IMR-90 (cell line): ENCODE measurements around the gene SYNE2. TPM values are rescaled to one million over a fixed set of nuclear protein-coding genes. Genes with fewer than 3 reads are reported as not detected.

Source experiments
- ATAC-seq: fragments of 200-7000 bp; cut with Tn5 transposase; 2 replicates; pipeline ENCODE4 v1.9.1; 2020; ENCODE audit warnings: low read depth, mild to moderate bottlenecking, moderate library complexity
- BruUV-seq: library from RNA; stranded (reverse); fragments of 400-500 nt; replicated peaks from 2 replicates; lab custom pipeline; 2021; lab: Mats Ljungman, UMichigan
- CTCF ChIA-PET: fragments of 300-600 bp; formaldehyde crosslinking; extraction: SDS; loops from one replicate; lab custom pipeline; 2021; ENCODE audit warnings: antibody characterized with exemption; lab: Yijun Ruan, JAX
- POLR2A ChIA-PET: fragments of 300-600 bp; sonication (Branson Sonifier 250); formaldehyde crosslinking; loops from one replicate; lab custom pipeline; 2022; ENCODE audit warnings: antibody characterized with exemption; ENCODE audit not compliant: unreplicated experiment; lab: Charles Lee
- DNase-seq: peaks from one replicate; pipeline ENCODE4 v3.0.0; 2013
- H2AFZ ChIP-seq: replicated peaks from 2 replicates; pipeline ENCODE3; 2013; ENCODE audit warnings: low read length, mild to moderate bottlenecking; ENCODE audit not compliant: poor library complexity
- H2AK5ac ChIP-seq: 2 replicates; pipeline ENCODE4 v1.6.1; 2013; ENCODE audit warnings: low read depth, low read length, inconsistent platforms
- H2AK9ac ChIP-seq: replicated peaks from 2 replicates; pipeline ENCODE3; 2013; ENCODE audit warnings: mild to moderate bottlenecking, low read depth, low read length, moderate library complexity; ENCODE audit not compliant: poor library complexity
- H2BK120ac ChIP-seq: 2 replicates; pipeline ENCODE4 v1.6.1; 2013; ENCODE audit warnings: low read depth, low read length, inconsistent platforms
- H2BK15ac ChIP-seq: 3 replicates; pipeline ENCODE4 v1.6.1; 2013; ENCODE audit warnings: low read depth, low read length, inconsistent platforms
- H2BK20ac ChIP-seq: 2 replicates; pipeline ENCODE4 v1.6.1; 2013; ENCODE audit warnings: low read depth, mild to moderate bottlenecking, inconsistent platforms, low read length, moderate library complexity
- H2BK5ac ChIP-seq: 2 replicates; pipeline ENCODE4 v1.6.1; 2013; ENCODE audit warnings: mild to moderate bottlenecking, low read depth, low read length, inconsistent platforms; ENCODE audit not compliant: poor library complexity, severe bottlenecking
- H3K14ac ChIP-seq: replicated peaks from 2 replicates; pipeline ENCODE4 v1.6.1; 2013; ENCODE audit warnings: low read depth, low read length, inconsistent platforms
- H3K18ac ChIP-seq: 2 replicates; pipeline ENCODE4 v1.6.1; 2013; ENCODE audit warnings: low read depth, low read length, control low read depth
- H3K23ac ChIP-seq: 2 replicates; pipeline ENCODE4 v1.6.1; 2013; ENCODE audit warnings: low read depth, low read length, inconsistent platforms
- H3K27ac ChIP-seq: 2 replicates; pipeline ENCODE4 v1.5.1; 2013; ENCODE audit warnings: mild to moderate bottlenecking, control low read depth, low read length; ENCODE audit not compliant: insufficient read depth
- H3K27me3 ChIP-seq: 2 replicates; pipeline ENCODE4 v1.6.1; 2013; ENCODE audit warnings: low read length; ENCODE audit not compliant: control insufficient read depth, insufficient read depth
- H3K36me3 ChIP-seq: 2 replicates; pipeline ENCODE4 v1.6.1; 2013; ENCODE audit warnings: low read length, mixed read lengths; ENCODE audit not compliant: control insufficient read depth, insufficient read depth
- H3K4ac ChIP-seq: 2 replicates; pipeline ENCODE4 v1.6.1; 2013; ENCODE audit warnings: low read depth, low read length, inconsistent platforms
- H3K4me1 ChIP-seq: 2 replicates; pipeline ENCODE4 v1.6.1; 2013; ENCODE audit warnings: low read length, mixed read lengths; ENCODE audit not compliant: control insufficient read depth, insufficient read depth
- H3K4me2 ChIP-seq: 2 replicates; pipeline ENCODE4 v1.6.1; 2013; ENCODE audit warnings: low read depth, mild to moderate bottlenecking, control low read depth, low read length, moderate library complexity
- H3K4me3 ChIP-seq: 2 replicates; pipeline ENCODE4 v1.5.1; 2013; ENCODE audit warnings: low read depth, mild to moderate bottlenecking, control low read depth, low read length, moderate library complexity; ENCODE audit not compliant: insufficient read depth
- H3K56ac ChIP-seq: 2 replicates; pipeline ENCODE4 v1.6.1; 2013; ENCODE audit warnings: low read length, inconsistent platforms; ENCODE audit not compliant: insufficient read depth; ENCODE audit errors: extremely low read depth
- H3K79me1 ChIP-seq, 2 experiments: 2 replicates each; pipeline ENCODE4 v1.6.1; 2013; ENCODE audit warnings: low read length in 2 of 2, inconsistent platforms in 1 of 2, low read depth in 1 of 2
- H3K9ac ChIP-seq: 2 replicates; pipeline ENCODE4 v1.6.1; 2013; ENCODE audit warnings: low read depth, low read length, control low read depth
- H3K9me1 ChIP-seq: 2 replicates; pipeline ENCODE4 v1.6.1; 2013; ENCODE audit warnings: low read length, inconsistent platforms; ENCODE audit not compliant: insufficient read depth
- H3K9me3 ChIP-seq: 2 replicates; pipeline ENCODE4 v1.6.1; 2013; ENCODE audit warnings: low read length; ENCODE audit not compliant: control insufficient read depth, insufficient read depth
- H4K20me1 ChIP-seq: 2 replicates; pipeline ENCODE4 v1.6.1; 2013; ENCODE audit warnings: low read length, inconsistent platforms; ENCODE audit not compliant: insufficient read depth
- H4K5ac ChIP-seq: 2 replicates; pipeline ENCODE4 v1.6.1; 2013; ENCODE audit warnings: mild to moderate bottlenecking, low read depth, low read length, control low read depth
- H4K8ac ChIP-seq, 2 experiments: 2 replicates each; pipeline ENCODE4 v1.6.1; 2013; ENCODE audit warnings: low read depth in 2 of 2, low read length in 2 of 2, control low read depth in 1 of 2, inconsistent platforms in 1 of 2
- H4K91ac ChIP-seq: 2 replicates; pipeline ENCODE4 v1.6.1; 2013; ENCODE audit warnings: low read depth, low read length, inconsistent platforms; ENCODE audit not compliant: insufficient read depth
- BHLHE40 ChIP-seq: fragments of 150-350 bp; IDR thresholded peaks from 2 replicates; pipeline ENCODE4 v1.6.1; 2016; ENCODE audit warnings: mild to moderate bottlenecking, low read depth, low read length
- RAD21 ChIP-seq: IDR thresholded peaks from 2 replicates; pipeline ENCODE4 v1.6.1; 2012; ENCODE audit warnings: low read length, improper control_type of control experiment
- RCOR1 ChIP-seq: IDR thresholded peaks from 2 replicates; pipeline ENCODE4 v1.6.1; 2012; ENCODE audit warnings: mild to moderate bottlenecking, low read length, improper control_type of control experiment; ENCODE audit not compliant: insufficient replicate concordance
- WGBS, 2 experiments: methylation state at CpG; one replicate each; pipeline versions ENCODE4 v1.1.5 to v1.1.7; 2013; ENCODE audit warnings: missing lambda C conversion rate in 2 of 2; ENCODE audit not compliant: insufficient read length in 1 of 2; ENCODE audit errors: extremely low coverage in 2 of 2; 5-methylcytosine and 5-hydroxymethylcytosine counted together
- dilution Hi-C: fragments of 300-500 bp; cut with HindIII; formaldehyde crosslinking; loops from one replicate; pipeline ENCODE4 v1.14.3; 2018; ENCODE audit warnings: low sequenced_read_pairs; ENCODE audit not compliant: unreplicated experiment
- in situ Hi-C: fragments of 300-500 bp; cut with MboI; formaldehyde crosslinking; loops from 3 replicates; pipeline ENCODE4 v1.14.3; 2019; ENCODE audit warnings: low sequenced_read_pairs, inconsistent platforms, mixed read lengths
- intact Hi-C: fragments of 100-400 bp; cut with micrococcal nuclease; formaldehyde crosslinking; loops from 2 replicates; pipeline ENCODE4 v1.10.0; 2022
- polyA plus RNA-seq, 3 experiments: library from polyadenylated mRNA; depleted of rRNA; stranded (reverse); fragments of >200 nt; gene quantifications; 2 replicates each; pipeline ENCODE4 v1.2.3, GENCODE V29; 2012; ENCODE audit warnings: low replicate concordance in 1 of 3
- total RNA-seq: library from RNA; depleted of rRNA; stranded (reverse); fragments of >200 nt; gene quantifications from 2 replicates; pipeline ENCODE4 v1.2.3, GENCODE V29; 2012
- TF ChIP-seq, protein P1 (sequence below): fragments of 150-350 bp; IDR thresholded peaks from 2 replicates; pipeline ENCODE4 v1.6.1; 2017; ENCODE audit warnings: mild to moderate bottlenecking, antibody characterized with exemption, low read length, low read depth
- TF ChIP-seq, protein P2 (sequence below): conservative IDR thresholded peaks from 2 replicates; pipeline ENCODE4 v1.5.1; 2012; ENCODE audit warnings: mild to moderate bottlenecking, low read depth, low read length, improper control_type of control experiment

Gene SYNE2
- total and polyA plus RNA-seq, 2 of the 4 experiments (the other 2 are of a cell fraction): 5.2 to 28.9 TPM

DNA sequence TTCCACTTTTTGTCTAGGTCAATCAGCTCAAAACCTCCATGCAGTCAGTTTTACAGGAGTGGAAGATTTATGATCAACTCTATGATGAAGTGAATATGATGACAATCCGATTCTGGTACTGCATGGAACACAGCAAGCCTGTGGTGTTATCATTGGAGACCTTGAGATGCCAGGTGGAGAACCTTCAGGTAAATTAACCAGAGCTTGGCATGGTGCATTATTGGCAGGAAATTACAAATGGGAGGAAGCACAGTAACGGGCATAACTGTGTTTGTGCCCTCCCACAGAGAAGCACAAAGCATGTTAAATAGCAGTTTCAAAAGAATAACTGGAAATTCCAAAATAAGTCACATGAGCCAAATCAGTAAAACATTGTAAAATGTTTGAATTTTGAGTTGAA lies 305.8 kb downstream of the SYNE2 start:
- Histone ChIP-seq H2AK5ac (no peak overlapping the region), H3K18ac (no peak overlapping the region), H3K4ac (no peak overlapping the region), H3K9me3 (no peaks in the 10 kb centered on the region), H3K27me3 (no peaks in the 10 kb centered on the region), H2BK120ac (no peak overlapping the region), H2BK15ac (no peak overlapping the region), H4K20me1 (no peaks in the 10 kb centered on the region), H3K4me2 (no peak overlapping the region), H4K5ac (no peak overlapping the region), H3K4me3 (no peak overlapping the region), H3K4me1 (no peaks in the 10 kb centered on the region; the same call in 1 of the 2 replicates), H3K9me1 (peaks cover 2% of the 10 kb centered on the region; the same call in 1 of the 2 replicates), H3K27ac (no peak overlapping the region), H3K14ac (no peak overlapping the region), H2AFZ (no peak overlapping the region), H2BK20ac (no peak overlapping the region), H3K56ac (no peak overlapping the region), H2BK5ac (no peak overlapping the region), H3K79me1 (no peaks in the 10 kb centered on the region), H3K9ac (no peak overlapping the region), H3K23ac (no peak overlapping the region), H3K36me3 (no peaks in the 10 kb centered on the region), H4K8ac (no peak overlapping the region), H2AK9ac (no peak overlapping the region), H4K91ac (no peak overlapping the region)
- intact Hi-C loops: no loop called here
- dilution Hi-C loops: no loop called here
- no TSS peak for BruUV-seq
- POLR2A ChIA-PET: no interaction called here
- CTCF ChIA-PET: interaction anchor here (0.7 kb wide), 1 partner anchor 148 kb away, joined by 3 read pairs; no protein-coding TSS in a partner anchor
- DNase-seq: no peak
- no CpG with 5 or more reads among the region's 2 CpGs for WGBS, 2 experiments
- in situ Hi-C loops: no loop called here
- ATAC-seq: no peak
- TF ChIP-seq BHLHE40 (no peak), RAD21 (no peak), RCOR1 (no peak)
- TF ChIP-seq, protein P1, sequence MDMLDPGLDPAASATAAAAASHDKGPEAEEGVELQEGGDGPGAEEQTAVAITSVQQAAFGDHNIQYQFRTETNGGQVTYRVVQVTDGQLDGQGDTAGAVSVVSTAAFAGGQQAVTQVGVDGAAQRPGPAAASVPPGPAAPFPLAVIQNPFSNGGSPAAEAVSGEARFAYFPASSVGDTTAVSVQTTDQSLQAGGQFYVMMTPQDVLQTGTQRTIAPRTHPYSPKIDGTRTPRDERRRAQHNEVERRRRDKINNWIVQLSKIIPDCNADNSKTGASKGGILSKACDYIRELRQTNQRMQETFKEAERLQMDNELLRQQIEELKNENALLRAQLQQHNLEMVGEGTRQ: no peak
- TF ChIP-seq, protein P2, sequence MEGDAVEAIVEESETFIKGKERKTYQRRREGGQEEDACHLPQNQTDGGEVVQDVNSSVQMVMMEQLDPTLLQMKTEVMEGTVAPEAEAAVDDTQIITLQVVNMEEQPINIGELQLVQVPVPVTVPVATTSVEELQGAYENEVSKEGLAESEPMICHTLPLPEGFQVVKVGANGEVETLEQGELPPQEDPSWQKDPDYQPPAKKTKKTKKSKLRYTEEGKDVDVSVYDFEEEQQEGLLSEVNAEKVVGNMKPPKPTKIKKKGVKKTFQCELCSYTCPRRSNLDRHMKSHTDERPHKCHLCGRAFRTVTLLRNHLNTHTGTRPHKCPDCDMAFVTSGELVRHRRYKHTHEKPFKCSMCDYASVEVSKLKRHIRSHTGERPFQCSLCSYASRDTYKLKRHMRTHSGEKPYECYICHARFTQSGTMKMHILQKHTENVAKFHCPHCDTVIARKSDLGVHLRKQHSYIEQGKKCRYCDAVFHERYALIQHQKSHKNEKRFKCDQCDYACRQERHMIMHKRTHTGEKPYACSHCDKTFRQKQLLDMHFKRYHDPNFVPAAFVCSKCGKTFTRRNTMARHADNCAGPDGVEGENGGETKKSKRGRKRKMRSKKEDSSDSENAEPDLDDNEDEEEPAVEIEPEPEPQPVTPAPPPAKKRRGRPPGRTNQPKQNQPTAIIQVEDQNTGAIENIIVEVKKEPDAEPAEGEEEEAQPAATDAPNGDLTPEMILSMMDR: no peak
